ENCODE data around the gene AIFM2.
"Not testable (repeated sequence)": the region's sequence is repeated elsewhere in the genome, so short reads cannot be mapped to it uniquely, and the experiment has no call there.

AIFM2 gene

GRCh38 chr10:70132098-70133029 is at the start of gene AIFM2:
Gene AIFM2, minus strand, starts transcription at chr10:70132825. Its CDS starts 8,741 bp downstream, at chr10:70124084.
- Histone ChIP-seq H3K9me3 (ENCODE audit: control insufficient read depth, insufficient read depth, low read length) (no peaks in the 10 kb centered on the region), H4K20me1 (ENCODE audit: control insufficient read depth, insufficient read depth, low read depth, low read length) (no peaks in the 10 kb centered on the region), H3K27ac (ENCODE audit: low read depth, low read length) (no peak within 1 kb of the TSS), H3K9me2 (replicated peaks; ENCODE audit: control insufficient read depth, low read length) (no peaks in the 10 kb centered on the region), H3F3A (ENCODE audit: control insufficient read depth, insufficient read depth) (peaks cover 13% of the 10 kb centered on the region), H3K27me3 (ENCODE audit: control insufficient read depth, low read length) (no peaks in the 10 kb centered on the region), H3K4me3 (ENCODE audit: low read length) (peak within 1 kb of the TSS; percentile 85), H3K4me1 (ENCODE audit: control insufficient read depth, low read length) (peaks cover 23% of the 10 kb centered on the region), H3K36me3 (ENCODE audit: control insufficient read depth, low read length) (no peaks in the 10 kb centered on the region), H3K4me2 (ENCODE audit: low read length) (peak within 1 kb of the TSS; percentile 94), H3K79me2 (ENCODE audit: control insufficient read depth, low read length) (peaks cover 13% of the 10 kb centered on the region)
- TF ChIP-seq EZH2phosphoT487 (IDR thresholded peaks at IDR 0.05; ENCODE audit: borderline replicate concordance, low read length) (no peak), CTCF (IDR thresholded peaks at IDR 0.05; ENCODE audit: low read depth, low read length, poor library complexity, severe bottlenecking) (peak; percentile 15)

DNA sequence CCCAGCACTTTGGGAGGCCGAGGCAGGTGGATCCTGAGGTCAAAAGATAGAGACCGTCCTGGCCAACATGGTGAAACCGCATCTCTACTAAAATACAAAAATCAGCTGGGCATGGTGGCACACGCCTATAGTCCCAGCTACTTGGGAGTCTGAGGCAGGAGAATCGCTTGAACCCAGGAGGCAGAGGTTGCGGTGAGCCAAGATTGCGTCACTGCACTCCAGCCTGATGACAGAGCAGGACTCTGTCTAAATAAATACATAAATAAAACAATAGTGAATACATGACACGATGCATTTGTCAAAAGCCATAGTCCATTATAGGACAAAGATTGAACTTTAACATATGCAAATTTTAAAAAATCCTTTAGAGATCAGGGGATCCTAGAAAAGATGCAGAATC is 46.6 kb upstream of the AIFM2 start:
- not testable (repeated sequence) for H4K20me1 ChIP-seq (ENCODE audit: control insufficient read depth, insufficient read depth, low read depth, low read length); H3K9me3 ChIP-seq (ENCODE audit: control insufficient read depth, insufficient read depth, low read length); H3K27ac ChIP-seq (ENCODE audit: low read depth, low read length); H3K4me2 ChIP-seq (ENCODE audit: low read length); H3F3A ChIP-seq (ENCODE audit: control insufficient read depth, insufficient read depth); H3K36me3 ChIP-seq (ENCODE audit: control insufficient read depth, low read length); H3K9me2 ChIP-seq (replicated peaks; ENCODE audit: control insufficient read depth, low read length); H3K79me2 ChIP-seq (ENCODE audit: control insufficient read depth, low read length); H3K4me3 ChIP-seq (ENCODE audit: low read length); H3K27me3 ChIP-seq (ENCODE audit: control insufficient read depth, low read length); H3K4me1 ChIP-seq (ENCODE audit: control insufficient read depth, low read length)

- peaks cover 5% of the 10 kb centered on the region; the same call in 1 of the 2 replicates for H3K27me3 ChIP-seq (ENCODE audit: control insufficient read depth, low read length)
- H3K4me2 ChIP-seq (ENCODE audit: low read length): no peak overlapping the region
- no peaks in the 10 kb centered on the region for H3K9me3 ChIP-seq (ENCODE audit: control insufficient read depth, insufficient read depth, low read length)
- H3K4me1 ChIP-seq (ENCODE audit: control insufficient read depth, low read length): peaks cover 14% of the 10 kb centered on the region
- H3K27ac ChIP-seq (ENCODE audit: low read depth, low read length): no peak overlapping the region
- H3F3A ChIP-seq (ENCODE audit: control insufficient read depth, insufficient read depth): no peaks in the 10 kb centered on the region
- TF ChIP-seq CTCF (IDR thresholded peaks at IDR 0.05; ENCODE audit: low read depth, low read length, poor library complexity, severe bottlenecking): no peak
- no peak for TF ChIP-seq EZH2phosphoT487 (IDR thresholded peaks at IDR 0.05; ENCODE audit: borderline replicate concordance, low read length)
- H4K20me1 ChIP-seq (ENCODE audit: control insufficient read depth, insufficient read depth, low read depth, low read length): no peaks in the 10 kb centered on the region
- H3K79me2 ChIP-seq (ENCODE audit: control insufficient read depth, low read length): no peaks in the 10 kb centered on the region
- H3K4me3 ChIP-seq (ENCODE audit: low read length): no peak overlapping the region
- H3K9me2 ChIP-seq (replicated peaks; ENCODE audit: control insufficient read depth, low read length): no peaks in the 10 kb centered on the region
- H3K36me3 ChIP-seq (ENCODE audit: control insufficient read depth, low read length): no peaks in the 10 kb centered on the region
Measured at GRCh38 chr10:70178139-70178725, 45.6 kb upstream of the AIFM2 start.

DNA sequence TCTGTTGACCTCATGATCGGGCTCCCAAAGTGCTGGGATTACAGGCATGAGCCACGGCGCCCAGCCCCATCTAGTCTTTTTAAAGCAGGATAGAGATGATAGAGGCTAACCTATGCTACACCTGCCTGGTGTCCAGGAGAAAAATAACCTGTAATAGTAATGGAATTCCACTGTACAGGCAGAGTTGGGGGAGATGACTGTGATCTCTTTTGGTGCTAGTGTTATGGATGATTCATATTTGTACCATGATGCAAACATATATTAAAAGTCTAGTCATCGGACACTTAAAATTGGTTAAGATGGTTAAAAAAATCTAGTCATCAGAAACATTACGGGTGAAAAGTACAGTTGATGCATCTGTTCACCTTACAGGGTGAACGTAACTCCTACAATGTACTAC is 43.8 kb upstream of the AIFM2 start:
- H3K4me1 ChIP-seq (ENCODE audit: control insufficient read depth, low read length): peaks cover 19% of the 10 kb centered on the region
- H3K79me2 ChIP-seq (ENCODE audit: control insufficient read depth, low read length): no peaks in the 10 kb centered on the region; the same call in 1 of the 2 replicates
- peaks cover 5% of the 10 kb centered on the region; the same call in 1 of the 2 replicates for H3K27me3 ChIP-seq (ENCODE audit: control insufficient read depth, low read length)
- no peaks in the 10 kb centered on the region for H4K20me1 ChIP-seq (ENCODE audit: control insufficient read depth, insufficient read depth, low read depth, low read length)
- peaks cover 10% of the 10 kb centered on the region for H3F3A ChIP-seq (ENCODE audit: control insufficient read depth, insufficient read depth)
- H3K4me3 ChIP-seq (ENCODE audit: low read length): no peak overlapping the region
- no peak overlapping the region for H3K4me2 ChIP-seq (ENCODE audit: low read length)
- H3K36me3 ChIP-seq (ENCODE audit: control insufficient read depth, low read length): no peaks in the 10 kb centered on the region
- TF ChIP-seq CTCF (IDR thresholded peaks at IDR 0.05; ENCODE audit: low read depth, low read length, poor library complexity, severe bottlenecking) (no peak), EZH2phosphoT487 (IDR thresholded peaks at IDR 0.05; ENCODE audit: borderline replicate concordance, low read length) (no peak)
- no peaks in the 10 kb centered on the region for H3K9me3 ChIP-seq (ENCODE audit: control insufficient read depth, insufficient read depth, low read length)
- no peaks in the 10 kb centered on the region for H3K9me2 ChIP-seq (replicated peaks; ENCODE audit: control insufficient read depth, low read length)
- no peak overlapping the region for H3K27ac ChIP-seq (ENCODE audit: low read depth, low read length)

Data from DOHH2 (cell line).